Heart right ventricle (tissue), 16 donors: ENCODE results near the gene ZC3H12C. TPM values are rescaled to one million over a fixed set of nuclear protein-coding genes. Genes with fewer than 3 reads are reported as not detected.

ENCODE experiments used
- ATAC-seq, 8 donors: fragments of 200-7000 bp; cut with Tn5 transposase; one replicate each; pipeline ENCODE4 v1.9.1; 2020; ENCODE audit warnings: mild to moderate bottlenecking in 8 of 8, moderate library complexity in 8 of 8, moderate number of reproducible peaks in 1 of 8
- DNase-seq, 2 donors: peaks; one replicate each; pipeline ENCODE4 v3.0.0-alpha.2; 2020
- H3K27ac ChIP-seq, 10 donors: fragments of 200-600 bp; sonication (generic) in 2 of 10; one replicate each; pipeline versions ENCODE4 v1.5.0 to v1.8.0; 2020 to 2022; ENCODE audit warnings: mild to moderate bottlenecking in 3 of 10
- H3K27me3 ChIP-seq, 7 donors: fragments of 200-600 bp; one replicate each; pipeline ENCODE4 v1.8.0; 2021 to 2022; ENCODE audit warnings: mild to moderate bottlenecking in 2 of 7
- H3K36me3 ChIP-seq, 9 donors: fragments of 200-600 bp; sonication (generic) in 1 of 9; one replicate each; pipeline versions ENCODE4 v1.5.0 to v1.8.0; 2020 to 2022; ENCODE audit warnings: mild to moderate bottlenecking in 2 of 9
- H3K4me1 ChIP-seq, 9 donors: fragments of 200-600 bp; sonication (generic) in 1 of 9; one replicate each; pipeline versions ENCODE4 v1.5.0 to v1.8.0; 2020 to 2022; ENCODE audit warnings: mild to moderate bottlenecking in 4 of 9
- H3K4me3 ChIP-seq, 10 donors: fragments of 200-600 bp; sonication (generic) in 2 of 10; one replicate each; pipeline versions ENCODE4 v1.5.0 to v1.8.0; 2020 to 2022; ENCODE audit warnings: mild to moderate bottlenecking in 7 of 10, moderate library complexity in 2 of 10
- H3K9me3 ChIP-seq, 11 donors: fragments of 200-600 bp in 10 of 11; sonication (generic) in 2 of 11; one replicate each; pipeline versions ENCODE4 v1.5.0 to v1.8.0; 2013 to 2022; ENCODE audit warnings: mild to moderate bottlenecking in 2 of 11, control low read depth in 1 of 11, moderate library complexity in 1 of 11
- WGBS, 2 donors: extraction: QIAGEN DNeasy Blood & Tissue Kit; methylation state at CpG; one replicate each; pipeline ENCODE4 v1.1.7; 2013; ENCODE audit warnings: inconsistent platforms in 1 of 2; 5-methylcytosine and 5-hydroxymethylcytosine counted together
- intact Hi-C, 10 donors: fragments of 100-400 bp; cut with DNase I; formaldehyde crosslinking; loops; one replicate each; pipeline versions ENCODE4 v1.11.1 to v1.14.2; 2022
- polyA plus RNA-seq, 2 donors: library from polyadenylated mRNA; stranded (reverse); fragments of 200-250 nt; gene quantifications; one replicate each; pipeline ENCODE4 v1.2.3, GENCODE V29; 2013
- total RNA-seq, 10 donors: library from RNA; stranded (reverse); fragmentation: NEBNext Ultra II Directional in 3 of 10; extraction: Animal tissue kit (Norgen Biotek cat#: 25700) in 3 of 10; gene quantifications; one replicate each; pipeline versions ENCODE4 v1.2.1 to v1.2.4, GENCODE V29; 2021 to 2023
- TF ChIP-seq, protein P1 (sequence below), 9 donors: fragments of 200-600 bp; sonication (generic) in 2 of 9; IDR thresholded peaks; one replicate each; pipeline versions ENCODE4 v1.5.0 to v1.8.0; 2021 to 2022; ENCODE audit warnings: antibody characterized with exemption in 9 of 9, mild to moderate bottlenecking in 5 of 9, moderate library complexity in 1 of 9
- donor health status: Arrhythmogenic right ventricular cardiomyopathy.
- donor health status: ischemic (EF 13 %, LVEDD 7.1; RV severe dilation, severe dysfunction).
- donor health status: healthy with polysubstance abuse.
- donor health status: DM: no; HTN: yes; CAD: no.
- donor health status: DM: no; HTN: no; CAD: no.
- donor health status: ischemic (EF 25% LVEDD 6.9; RV normal size, moderate dysfunction).
- donor health status: ischemic (EF 25% LVEDD 5.7; RV mildly dilated, moderate dysfunction).
- donor health status: healthy.
- donor health status: DM: yes; HTN: yes; CAD: no.
- donor health status: Ischemic cardiomyopathy.
- donor health status: ischemic (EF 35%, LVEDD 5.7; RV mildly dilated, moderate dysfunction).
- donor health status: nonischemic (EF 11% LVEDD 7.7; RV severe dilation, severe dysfunction).
- donor health status: DM: yes; HTN: yes; CAD: no.
- donor health status: PGD.
- donor health status: ischemic (EF 29% LVEDD 5.4; RV normal size, mild dysfunction).
- donor health status: nonischemic (EF 23%, LVEDD 6.1; RV moderate dilation, normal function).

The ZC3H12C gene
- total and polyA plus RNA-seq, 12 donors = 2.1 to 22.8 (median 20.1) TPM

DNA sequence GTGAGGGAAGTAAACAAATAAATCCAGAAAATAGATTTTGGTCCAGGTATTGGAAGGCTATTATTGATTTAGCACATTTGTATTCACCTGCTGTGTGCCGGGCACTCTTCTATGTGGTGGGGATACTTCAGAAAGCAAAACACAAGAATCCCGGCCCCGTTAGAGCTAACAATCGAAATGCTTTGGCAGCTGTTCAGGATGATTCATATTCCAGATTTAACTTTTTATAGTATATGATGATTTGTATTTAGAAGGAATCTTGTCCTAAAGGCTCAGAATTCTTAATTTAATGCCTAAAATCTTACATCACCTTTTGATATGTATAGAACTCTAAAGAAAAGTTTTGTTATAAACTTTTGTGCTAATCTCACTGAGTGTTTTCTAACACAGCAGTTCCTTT, 28.0 kb downstream of the ZC3H12C start:
- intact Hi-C loops = no loop called here
- Histone ChIP-seq H3K27ac (peak overlapping the region in 1 of 10 donors; percentile 15), H3K9me3 (no peaks in the 10 kb centered on the region), H3K4me1 (peaks cover 0 to 36% (median 12%) of the 10 kb centered on the region in 9 donors), H3K4me3 (peak overlapping the region in 3 of 10 donors; percentile 11 to 23 (median 19)), H3K36me3 (no peaks in the 10 kb centered on the region), H3K27me3 (no peaks in the 10 kb centered on the region)
- WGBS, 2 donors = 2 to 10% methylated on average over 4 of the region's 4 CpGs
- no peak for DNase-seq
- TF ChIP-seq, protein P1, sequence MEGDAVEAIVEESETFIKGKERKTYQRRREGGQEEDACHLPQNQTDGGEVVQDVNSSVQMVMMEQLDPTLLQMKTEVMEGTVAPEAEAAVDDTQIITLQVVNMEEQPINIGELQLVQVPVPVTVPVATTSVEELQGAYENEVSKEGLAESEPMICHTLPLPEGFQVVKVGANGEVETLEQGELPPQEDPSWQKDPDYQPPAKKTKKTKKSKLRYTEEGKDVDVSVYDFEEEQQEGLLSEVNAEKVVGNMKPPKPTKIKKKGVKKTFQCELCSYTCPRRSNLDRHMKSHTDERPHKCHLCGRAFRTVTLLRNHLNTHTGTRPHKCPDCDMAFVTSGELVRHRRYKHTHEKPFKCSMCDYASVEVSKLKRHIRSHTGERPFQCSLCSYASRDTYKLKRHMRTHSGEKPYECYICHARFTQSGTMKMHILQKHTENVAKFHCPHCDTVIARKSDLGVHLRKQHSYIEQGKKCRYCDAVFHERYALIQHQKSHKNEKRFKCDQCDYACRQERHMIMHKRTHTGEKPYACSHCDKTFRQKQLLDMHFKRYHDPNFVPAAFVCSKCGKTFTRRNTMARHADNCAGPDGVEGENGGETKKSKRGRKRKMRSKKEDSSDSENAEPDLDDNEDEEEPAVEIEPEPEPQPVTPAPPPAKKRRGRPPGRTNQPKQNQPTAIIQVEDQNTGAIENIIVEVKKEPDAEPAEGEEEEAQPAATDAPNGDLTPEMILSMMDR (IDR thresholded peaks at IDR 0.05) = no peak
- peak in 5 of 8 donors; percentile 49 to 68 (median 56) for ATAC-seq

GRCh38 chr11:110123003-110123402, 29.8 kb downstream of the ZC3H12C start:
- H3K27me3 ChIP-seq = no peaks in the 10 kb centered on the region
- no peaks in the 10 kb centered on the region for H3K36me3 ChIP-seq
- no peak overlapping the region for H3K27ac ChIP-seq
- ATAC-seq (no peak), DNase-seq (no peak)
- TF ChIP-seq, protein P1 (IDR thresholded peaks at IDR 0.05) = no peak
- no peaks in the 10 kb centered on the region for H3K9me3 ChIP-seq
- intact Hi-C loops = no loop called here
- peaks cover 0 to 39% (median 13%) of the 10 kb centered on the region in 9 donors for H3K4me1 ChIP-seq
- WGBS, 2 donors = 82% methylated on average over 3 of the region's 3 CpGs
- H3K4me3 ChIP-seq = no peak overlapping the region

- Histone ChIP-seq H3K27ac (no peak overlapping the region), H3K4me3 (no peak overlapping the region), H3K4me1 (peaks cover 0 to 40% (median 18%) of the 10 kb centered on the region in 9 donors), H3K9me3 (no peaks in the 10 kb centered on the region), H3K27me3 (no peaks in the 10 kb centered on the region), H3K36me3 (no peaks in the 10 kb centered on the region)
- no peak for ATAC-seq
- 29 to 38% methylated on average over 2 of the region's 2 CpGs for WGBS, 2 donors
- TF ChIP-seq, protein P1 (IDR thresholded peaks at IDR 0.05) = no peak
- DNase-seq = no peak
- intact Hi-C loops = no loop called here
Observed at GRCh38 chr11:110124605-110125004, 31.4 kb downstream of the ZC3H12C start.

DNA sequence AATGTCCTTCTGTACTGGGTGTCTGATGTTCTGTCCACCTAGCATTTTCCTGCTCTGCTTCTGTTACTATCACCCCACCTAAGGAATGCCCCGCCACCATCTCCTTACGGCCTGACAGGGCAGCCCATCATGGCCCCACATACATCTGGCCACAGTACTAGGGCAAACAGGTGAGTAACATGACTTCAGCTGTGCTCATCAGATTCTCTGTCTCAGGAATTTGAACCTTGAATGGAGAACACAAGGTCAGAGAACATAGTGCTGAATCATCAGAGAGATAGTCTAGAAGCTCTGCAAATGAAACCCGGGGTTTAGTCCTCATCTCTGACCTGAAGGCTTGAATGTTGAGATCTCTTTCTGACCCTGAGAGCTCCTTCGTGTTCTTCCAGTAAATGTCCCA, 32.4 kb downstream of the ZC3H12C start:
- H3K27ac ChIP-seq = no peak overlapping the region
- WGBS, 2 donors = 91 to 96% methylated on average over 4 of the region's 4 CpGs
- intact Hi-C loops = no loop called here
- TF ChIP-seq, protein P1 (IDR thresholded peaks at IDR 0.05) = no peak
- H3K4me1 ChIP-seq = peaks cover 0 to 42% (median 23%) of the 10 kb centered on the region in 9 donors
- no peak overlapping the region for H3K4me3 ChIP-seq
- H3K36me3 ChIP-seq = no peaks in the 10 kb centered on the region
- ATAC-seq (peak in 1 of 8 donors; percentile 33), DNase-seq (no peak)
- H3K27me3 ChIP-seq = no peaks in the 10 kb centered on the region
- no peaks in the 10 kb centered on the region for H3K9me3 ChIP-seq
